ENCODE data around the gene STX12.

STX12 gene

GRCh38 chr1:27858072-27858948 lies 85.3 kb downstream of the STX12 start:
- H4K20me1 ChIP-seq (ENCODE audit: insufficient read depth, low read length) = no peaks in the 10 kb centered on the region
- H3K79me2 ChIP-seq (ENCODE audit: low read length) = no peaks in the 10 kb centered on the region
- H3K36me3 ChIP-seq (replicated peaks; ENCODE audit: low read depth, low read length) = no peaks in the 10 kb centered on the region
- no peak overlapping the region for H2AFZ ChIP-seq (ENCODE audit: low read depth, low read length)
- no peak overlapping the region for H3K27ac ChIP-seq (ENCODE audit: low read length)
- no peaks in the 10 kb centered on the region for H3K9me3 ChIP-seq (ENCODE audit: insufficient read depth, low read length)
- H3K4me1 ChIP-seq (ENCODE audit: low read length) = peaks cover 14% of the 10 kb centered on the region
- peak overlapping the region; percentile 70 for H3K4me2 ChIP-seq (ENCODE audit: low read length)
- no peak for TF ChIP-seq EZH2phosphoT487 (IDR thresholded peaks at IDR 0.05; ENCODE audit: low read depth)
- peak; percentile 84 for TF ChIP-seq CTCF (IDR thresholded peaks at IDR 0.05; ENCODE audit: low read depth, low read length)
- H3K27me3 ChIP-seq (ENCODE audit: low read depth, low read length) = no peaks in the 10 kb centered on the region
- no peak overlapping the region for H3K9ac ChIP-seq (ENCODE audit: low read length)
- peak overlapping the region; percentile 31; the same call in 1 of the 2 replicates for H3K4me3 ChIP-seq (ENCODE audit: low read length)

- Histone ChIP-seq H3K79me2 (ENCODE audit: low read length) (no peaks in the 10 kb centered on the region), H2AFZ (ENCODE audit: low read depth, low read length) (no peak overlapping the region), H3K36me3 (replicated peaks; ENCODE audit: low read depth, low read length) (no peaks in the 10 kb centered on the region), H4K20me1 (ENCODE audit: insufficient read depth, low read length) (no peaks in the 10 kb centered on the region), H3K27me3 (ENCODE audit: low read depth, low read length) (no peaks in the 10 kb centered on the region), H3K4me1 (ENCODE audit: low read length) (peaks cover 21% of the 10 kb centered on the region), H3K27ac (ENCODE audit: low read length) (no peak overlapping the region), H3K9ac (ENCODE audit: low read length) (no peak overlapping the region), H3K4me2 (ENCODE audit: low read length) (no peak overlapping the region), H3K4me3 (ENCODE audit: low read length) (no peak overlapping the region), H3K9me3 (ENCODE audit: insufficient read depth, low read length) (no peaks in the 10 kb centered on the region)
- TF ChIP-seq EZH2phosphoT487 (IDR thresholded peaks at IDR 0.05; ENCODE audit: low read depth) (no peak), CTCF (IDR thresholded peaks at IDR 0.05; ENCODE audit: low read depth, low read length) (no peak)
These were observed 86.0 kb downstream of the STX12 start for GRCh38 chr1:27858949-27859576.

- Histone ChIP-seq H3K27me3 (ENCODE audit: low read depth, low read length) (no peaks in the 10 kb centered on the region), H4K20me1 (ENCODE audit: insufficient read depth, low read length) (no peaks in the 10 kb centered on the region), H3K4me1 (ENCODE audit: low read length) (peaks cover 31% of the 10 kb centered on the region), H3K36me3 (replicated peaks; ENCODE audit: low read depth, low read length) (no peaks in the 10 kb centered on the region), H3K9ac (ENCODE audit: low read length) (no peak overlapping the region), H3K9me3 (ENCODE audit: insufficient read depth, low read length) (no peaks in the 10 kb centered on the region), H3K79me2 (ENCODE audit: low read length) (no peaks in the 10 kb centered on the region), H3K4me2 (ENCODE audit: low read length) (no peak overlapping the region), H2AFZ (ENCODE audit: low read depth, low read length) (no peak overlapping the region), H3K4me3 (ENCODE audit: low read length) (no peak overlapping the region), H3K27ac (ENCODE audit: low read length) (no peak overlapping the region)
- TF ChIP-seq EZH2phosphoT487 (IDR thresholded peaks at IDR 0.05; ENCODE audit: low read depth) (no peak), CTCF (IDR thresholded peaks at IDR 0.05; ENCODE audit: low read depth, low read length) (no peak)
These were observed 88.4 kb downstream of the STX12 start for GRCh38 chr1:27861436-27861835.

GRCh38 chr1:27862004-27862403 lies 89.0 kb downstream of the STX12 start:
- TF ChIP-seq EZH2phosphoT487 (IDR thresholded peaks at IDR 0.05; ENCODE audit: low read depth) (no peak), CTCF (IDR thresholded peaks at IDR 0.05; ENCODE audit: low read depth, low read length) (no peak)
- Histone ChIP-seq H2AFZ (ENCODE audit: low read depth, low read length) (no peak overlapping the region), H3K27me3 (ENCODE audit: low read depth, low read length) (no peaks in the 10 kb centered on the region), H4K20me1 (ENCODE audit: insufficient read depth, low read length) (no peaks in the 10 kb centered on the region), H3K36me3 (replicated peaks; ENCODE audit: low read depth, low read length) (no peaks in the 10 kb centered on the region), H3K79me2 (ENCODE audit: low read length) (no peaks in the 10 kb centered on the region), H3K4me1 (ENCODE audit: low read length) (peaks cover 32% of the 10 kb centered on the region), H3K4me3 (ENCODE audit: low read length) (no peak overlapping the region), H3K9me3 (ENCODE audit: insufficient read depth, low read length) (no peaks in the 10 kb centered on the region), H3K4me2 (ENCODE audit: low read length) (no peak overlapping the region), H3K9ac (ENCODE audit: low read length) (no peak overlapping the region), H3K27ac (ENCODE audit: low read length) (no peak overlapping the region)

Data from OCI-LY3 (cell line).